Measurements from ENCODE around the gene CARMIL1. TPM values are rescaled to one million over a fixed set of nuclear protein-coding genes. Genes with fewer than 3 reads are reported as not detected.

The CARMIL1 gene
- total RNA-seq, 1 donor from 2014 or later = 86.3 TPM

DNA sequence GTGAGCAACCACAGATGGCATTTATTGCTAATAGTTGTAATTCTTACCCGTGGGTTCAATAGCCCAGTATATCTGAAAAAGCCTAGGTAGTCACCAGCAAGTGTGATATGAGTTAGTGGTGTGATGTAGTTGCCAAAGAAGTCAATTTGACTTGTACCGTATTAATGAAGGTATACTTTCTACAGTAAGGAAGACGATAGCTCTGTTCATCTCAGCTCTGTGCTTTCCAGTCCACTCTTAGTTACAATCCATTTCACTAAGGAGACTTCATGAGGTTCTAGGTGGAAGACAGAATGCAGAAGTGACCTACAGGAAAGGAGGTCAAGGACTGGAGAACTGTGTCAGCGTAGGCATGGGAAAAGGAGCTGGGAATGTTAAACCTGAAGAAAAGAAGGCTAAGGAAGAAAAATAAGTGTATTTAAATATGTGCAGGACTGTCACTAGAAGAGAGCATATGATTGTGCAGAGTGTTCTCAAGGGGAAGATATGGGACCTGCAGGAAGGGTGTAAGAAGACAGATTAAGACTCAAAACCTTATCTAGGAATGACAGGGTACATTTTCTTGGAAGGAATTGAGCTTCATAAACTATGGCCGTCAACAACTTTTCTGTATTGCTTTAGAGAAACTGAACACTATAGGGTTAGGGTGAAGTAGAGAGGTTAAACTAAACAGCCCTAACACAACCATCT is 255.9 kb downstream of the CARMIL1 start:
- Mint-ChIP-seq H3K27ac (peak overlapping the region; percentile 25), H3K36me3 (ENCODE audit: insufficient read depth) (peaks cover 52% of the 10 kb centered on the region), H3K4me3 (ENCODE audit: low read depth) (no peak overlapping the region), H3K9me3 (ENCODE audit: low read depth) (no peaks in the 10 kb centered on the region), H3K27me3 (no peaks in the 10 kb centered on the region), H3K4me1 (ENCODE audit: low read depth) (no peaks in the 10 kb centered on the region)
- no peak for DNase-seq (ENCODE audit: low spot score, unreplicated experiment)
- TF ChIP-seq CTCF (IDR thresholded peaks at IDR 0.05; ENCODE audit: unreplicated experiment) = no peak

- H3K9me3 Mint-ChIP-seq (ENCODE audit: low read depth) = no peaks in the 10 kb centered on the region
- H3K27me3 Mint-ChIP-seq = no peaks in the 10 kb centered on the region
- H3K36me3 Mint-ChIP-seq (ENCODE audit: insufficient read depth) = peaks cover 54% of the 10 kb centered on the region
- no peaks in the 10 kb centered on the region for H3K4me1 Mint-ChIP-seq (ENCODE audit: low read depth)
- no peak for DNase-seq (ENCODE audit: low spot score, unreplicated experiment)
- TF ChIP-seq CTCF (IDR thresholded peaks at IDR 0.05; ENCODE audit: unreplicated experiment) = no peak
- no peak overlapping the region for H3K4me3 Mint-ChIP-seq (ENCODE audit: low read depth)
- H3K27ac Mint-ChIP-seq = no peak overlapping the region
Measured at GRCh38 chr6:25535632-25536225, 256.6 kb downstream of the CARMIL1 start.

DNA sequence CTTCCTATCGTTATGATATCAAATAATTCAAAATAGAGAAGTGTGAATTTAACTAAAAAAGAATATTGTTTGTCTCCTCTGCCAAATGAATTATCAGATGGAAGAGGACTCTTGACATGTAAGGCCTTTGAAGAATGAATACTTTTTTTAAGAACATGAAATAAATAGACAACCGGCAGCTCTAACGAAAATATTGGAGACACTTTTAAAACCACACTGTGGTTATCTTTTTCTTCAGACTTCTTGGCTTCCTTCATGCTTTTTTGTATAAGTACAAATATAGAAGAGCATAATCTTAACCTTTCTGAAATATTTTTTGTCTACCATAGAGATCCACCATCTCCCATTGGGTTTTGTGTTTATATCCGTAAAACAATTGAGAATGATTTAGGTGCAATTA is 257.6 kb downstream of the CARMIL1 start:
- no peak for DNase-seq (ENCODE audit: low spot score, unreplicated experiment)
- H3K36me3 Mint-ChIP-seq (ENCODE audit: insufficient read depth) = peaks cover 54% of the 10 kb centered on the region
- no peaks in the 10 kb centered on the region for H3K4me1 Mint-ChIP-seq (ENCODE audit: low read depth)
- no peaks in the 10 kb centered on the region for H3K9me3 Mint-ChIP-seq (ENCODE audit: low read depth)
- TF ChIP-seq CTCF (IDR thresholded peaks at IDR 0.05; ENCODE audit: unreplicated experiment) = no peak
- H3K27me3 Mint-ChIP-seq = no peaks in the 10 kb centered on the region
- no peak overlapping the region for H3K27ac Mint-ChIP-seq
- no peak overlapping the region for H3K4me3 Mint-ChIP-seq (ENCODE audit: low read depth)

DNA sequence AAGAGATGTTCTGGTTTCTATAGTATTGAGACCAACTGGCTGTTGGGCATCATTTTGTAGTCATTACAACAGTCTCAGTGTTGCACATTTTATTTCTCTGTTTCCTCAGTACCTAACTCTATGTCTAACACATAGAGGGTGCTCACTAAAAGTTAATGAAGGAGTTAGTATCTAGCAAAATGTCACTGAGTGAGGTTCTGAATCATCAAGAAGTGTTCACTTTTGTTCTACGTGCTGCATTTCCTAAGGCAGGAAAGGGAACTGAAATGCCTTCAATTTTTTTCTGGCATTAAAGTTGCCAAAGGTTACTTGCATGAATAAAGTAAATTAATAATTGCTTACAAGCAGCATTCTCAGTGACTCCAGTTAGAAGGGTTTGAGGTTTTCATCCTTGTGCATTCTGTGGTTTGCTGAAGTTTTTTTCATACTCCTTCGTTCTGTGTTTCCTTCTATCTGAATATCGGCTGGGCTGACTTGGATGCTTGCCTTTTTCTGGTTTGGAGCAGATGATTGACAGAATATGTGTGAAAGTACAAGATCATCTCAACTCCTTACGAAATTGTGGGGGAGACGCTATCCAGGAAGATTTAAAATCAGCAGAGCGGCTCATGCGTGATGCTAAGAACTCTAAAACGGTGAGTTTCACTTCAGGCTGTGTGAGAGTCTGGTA is 258.3 kb downstream of the CARMIL1 start:
- no peak for DNase-seq (ENCODE audit: low spot score, unreplicated experiment)
- no peak for TF ChIP-seq CTCF (IDR thresholded peaks at IDR 0.05; ENCODE audit: unreplicated experiment)
- H3K4me1 Mint-ChIP-seq (ENCODE audit: low read depth) = no peaks in the 10 kb centered on the region
- no peaks in the 10 kb centered on the region for H3K9me3 Mint-ChIP-seq (ENCODE audit: low read depth)
- H3K36me3 Mint-ChIP-seq (ENCODE audit: insufficient read depth) = peaks cover 56% of the 10 kb centered on the region
- H3K27ac Mint-ChIP-seq = peak overlapping the region; percentile 63
- no peaks in the 10 kb centered on the region for H3K27me3 Mint-ChIP-seq
- no peak overlapping the region for H3K4me3 Mint-ChIP-seq (ENCODE audit: low read depth)

- Mint-ChIP-seq H3K9me3 (ENCODE audit: low read depth) (no peaks in the 10 kb centered on the region), H3K27ac (no peak overlapping the region), H3K4me1 (ENCODE audit: low read depth) (peaks cover 18% of the 10 kb centered on the region), H3K36me3 (ENCODE audit: insufficient read depth) (peaks cover 36% of the 10 kb centered on the region), H3K4me3 (ENCODE audit: low read depth) (no peak overlapping the region), H3K27me3 (no peaks in the 10 kb centered on the region)
- no peak for TF ChIP-seq CTCF (IDR thresholded peaks at IDR 0.05; ENCODE audit: unreplicated experiment)
- no peak for DNase-seq (ENCODE audit: low spot score, unreplicated experiment)
Measured at GRCh38 chr6:25541228-25541627, 262.1 kb downstream of the CARMIL1 start.

Measured in progenitor cell of endocrine pancreas (in vitro differentiated cells).